B cell (primary cell): ENCODE results near the gene LRP1. TPM values are rescaled to one million over a fixed set of nuclear protein-coding genes. Genes with fewer than 3 reads are reported as not detected.

Experiments
- ATAC-seq: fragments of 200-7000 bp; cut with Tn5 transposase; one replicate; pipeline ENCODE4 v1.10.0; 2021; ENCODE audit warnings: low read depth, mild to moderate bottlenecking, moderate number of reproducible peaks, moderate library complexity
- CTCF ChIA-PET: fragments of 350-600 bp; sonication (Branson Sonifier 250); formaldehyde crosslinking; loops from one replicate; lab custom pipeline; 2021; ENCODE audit warnings: antibody characterized with exemption, inconsistent platforms; lab: Charles Lee
- POLR2A ChIA-PET: fragments of 350-600 bp; sonication (Branson Sonifier 250); formaldehyde crosslinking; loops from one replicate; lab custom pipeline; 2021; ENCODE audit warnings: antibody characterized with exemption; lab: Charles Lee
- DNase-seq: peaks from one replicate; pipeline ENCODE4 v3.0.0; 2013
- H2AFZ ChIP-seq: 2 replicates; pipeline ENCODE4 v1.6.1; 2012; ENCODE audit warnings: mild to moderate bottlenecking, low read depth, low read length; ENCODE audit not compliant: insufficient read depth, poor library complexity, severe bottlenecking
- H3K27ac ChIP-seq, 2 donors: 1 replicate in 1 of 2; 2 replicates in 1 of 2; pipeline ENCODE4 v1.5.1; 2012 to 2013; ENCODE audit warnings: low read length in 2 of 2, mild to moderate bottlenecking in 2 of 2, moderate library complexity in 1 of 2
- H3K27me3 ChIP-seq, 4 experiments: fragments of 200-600 bp in 1 of 4; sonication (generic) in 1 of 4; replicated peaks in 1 of 4; 1 replicate in 2 of 4; 2 replicates in 2 of 4; pipeline versions ENCODE4 v1.6.1 to v1.7.0; 2013 to 2016; ENCODE audit warnings: low read length in 3 of 4, mild to moderate bottlenecking in 2 of 4, mixed read lengths in 1 of 4, moderate library complexity in 1 of 4; ENCODE audit not compliant: insufficient read depth in 4 of 4, control insufficient read depth in 3 of 4; ENCODE audit errors: control extremely low read depth in 1 of 4
- H3K36me3 ChIP-seq, 2 experiments: replicated peaks in 1 of 2; 1 replicate in 1 of 2; 2 replicates in 1 of 2; pipeline versions ENCODE4 v1.6.1 to v1.7.1; 2013; ENCODE audit warnings: low read length in 1 of 2; ENCODE audit not compliant: insufficient read depth in 2 of 2, control insufficient read depth in 1 of 2; ENCODE audit errors: control extremely low read depth in 1 of 2, extremely low read depth in 1 of 2
- H3K4me1 ChIP-seq, 2 donors: fragments of 200-600 bp in 1 of 2; sonication (generic) in 1 of 2; 1 replicate in 1 of 2; 2 replicates in 1 of 2; pipeline versions ENCODE4 v1.5.1 to v1.6.1; 2013 to 2017; ENCODE audit warnings: low read length in 2 of 2; ENCODE audit not compliant: control insufficient read depth in 2 of 2, insufficient read depth in 2 of 2
- H3K4me2 ChIP-seq: replicated peaks from 2 replicates; pipeline ENCODE3; 2012; ENCODE audit warnings: mild to moderate bottlenecking, low read depth, low read length; ENCODE audit not compliant: poor library complexity, severe bottlenecking
- H3K4me3 ChIP-seq, 5 experiments: fragments of 200-600 bp in 1 of 5; sonication (generic) in 1 of 5; 1 replicate in 3 of 5; 2 replicates in 2 of 5; pipeline versions ENCODE4 v1.5.1 to v1.7.0; 2011 to 2016; ENCODE audit warnings: low read length in 4 of 5, mild to moderate bottlenecking in 4 of 5, low read depth in 2 of 5, control low read depth in 1 of 5, moderate library complexity in 1 of 5; ENCODE audit not compliant: insufficient read depth in 1 of 5; ENCODE audit errors: control extremely low read depth in 1 of 5, extremely low read depth in 1 of 5
- H3K79me2 ChIP-seq: fragments of 200-600 bp; sonication (generic); one replicate; pipeline ENCODE4 v1.6.0; 2016; ENCODE audit warnings: low read length; ENCODE audit not compliant: control insufficient read depth, insufficient read depth
- H3K9ac ChIP-seq: fragments of 200-600 bp; sonication (generic); 2 replicates; pipeline ENCODE4 v1.6.1; 2017; ENCODE audit warnings: mild to moderate bottlenecking, low read length, moderate library complexity
- H3K9me3 ChIP-seq, 3 donors: one replicate each; pipeline versions ENCODE4 v1.6.1 to v1.7.1; 2013; ENCODE audit warnings: low read length in 2 of 3; ENCODE audit not compliant: control insufficient read depth in 2 of 3, insufficient read depth in 1 of 3; ENCODE audit errors: control extremely low read depth in 1 of 3
- H4K20me1 ChIP-seq: 2 replicates; pipeline ENCODE4 v1.6.0; 2012; ENCODE audit warnings: mild to moderate bottlenecking, low read length; ENCODE audit not compliant: insufficient read depth, control insufficient read depth, poor library complexity, severe bottlenecking
- H3K27ac Mint-ChIP-seq: one replicate; pipeline ENCODE4 v1.8.0; 2021; ENCODE audit warnings: mixed read lengths
- H3K27me3 Mint-ChIP-seq: one replicate; pipeline ENCODE4 v1.8.0; 2021; ENCODE audit warnings: mixed read lengths
- H3K4me1 Mint-ChIP-seq: one replicate; pipeline ENCODE4 v1.8.0; 2021; ENCODE audit warnings: mixed read lengths
- H3K4me3 Mint-ChIP-seq: one replicate; pipeline ENCODE4 v1.8.0; 2021; ENCODE audit warnings: mixed read lengths
- H3K9me3 Mint-ChIP-seq: one replicate; pipeline ENCODE4 v1.8.0; 2022; ENCODE audit warnings: mixed read lengths; ENCODE audit not compliant: insufficient read depth
- EZH2 ChIP-seq: IDR thresholded peaks from 2 replicates; pipeline ENCODE4 v1.6.1; 2012; ENCODE audit warnings: borderline replicate concordance, low read depth, mild to moderate bottlenecking, moderate library complexity, low read length; ENCODE audit not compliant: insufficient read depth, poor library complexity, severe bottlenecking
- WGBS: methylation state at CpG from one replicate; pipeline ENCODE4 v1.1.5; 2013; ENCODE audit warnings: missing lambda C conversion rate; ENCODE audit not compliant: insufficient coverage; 5-methylcytosine and 5-hydroxymethylcytosine counted together
- intact Hi-C: fragments of 100-400 bp; cut with micrococcal nuclease; formaldehyde crosslinking; loops from one replicate; pipeline ENCODE4 v1.10.0; 2022
- polyA plus RNA-seq: library from polyadenylated mRNA; depleted of rRNA; stranded (reverse); fragments of >200 nt; gene quantifications from 2 replicates; pipeline ENCODE4 v1.2.3, GENCODE V29; 2012
- total RNA-seq, 2 donors: library from RNA; stranded (reverse); fragments of 120-200 nt in 1 of 2; gene quantifications; 1 replicate in 1 of 2; 2 replicates in 1 of 2; pipeline versions ENCODE4 v1.2.3 to v1.2.4, GENCODE V29; 2013 to 2022
- TF ChIP-seq, protein P1 (sequence below): fragments of 200-600 bp; IDR thresholded peaks from one replicate; pipeline ENCODE4 v1.8.0; 2022; ENCODE audit warnings: antibody characterized with exemption, mild to moderate bottlenecking

LRP1 gene
- total and polyA plus RNA-seq, 2 donors (not counting 1 experiment from before 2014, with no cell fraction given), result 2.0 to 4.1 TPM

DNA sequence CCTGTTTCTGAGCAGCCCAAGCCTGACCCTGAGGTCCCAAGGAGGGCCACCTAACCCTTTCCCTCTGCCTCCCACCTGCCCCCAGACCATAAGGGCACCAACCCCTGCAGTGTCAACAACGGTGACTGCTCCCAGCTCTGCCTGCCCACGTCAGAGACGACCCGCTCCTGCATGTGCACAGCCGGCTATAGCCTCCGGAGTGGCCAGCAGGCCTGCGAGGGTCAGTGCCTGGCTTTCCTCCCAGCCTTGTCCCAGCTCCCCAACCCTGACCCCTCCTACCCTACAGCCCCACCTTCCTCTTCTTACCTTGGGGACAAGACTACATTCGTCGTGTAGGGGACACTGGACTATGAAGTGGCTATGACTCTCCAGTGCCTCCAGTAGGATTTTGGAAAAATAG lies 52.8 kb downstream of the LRP1 start:
- H3K4me1 Mint-ChIP-seq, result peaks cover 5% of the 10 kb centered on the region
- Histone ChIP-seq H3K27me3 (no peaks in the 10 kb centered on the region), H4K20me1 (no peaks in the 10 kb centered on the region), H3K4me2 (no peak overlapping the region), H3K4me3 (no peak overlapping the region), H3K27ac (no peak overlapping the region), H3K79me2 (no peaks in the 10 kb centered on the region), H2AFZ (no peak overlapping the region), H3K9me3 (no peaks in the 10 kb centered on the region), H3K9ac (no peak overlapping the region), H3K4me1 (peaks cover 0 to 6% of the 10 kb centered on the region in 2 donors), H3K36me3 (no peaks in the 10 kb centered on the region)
- H3K9me3 Mint-ChIP-seq, result no peaks in the 10 kb centered on the region
- no peak overlapping the region for H3K4me3 Mint-ChIP-seq
- ChIA-PET CTCF (interaction anchor here (0.6 to 7.5 kb wide), 10 partner anchors 8 to 700 kb away, joined by 3 to 108 read pairs (median 4); partner anchors contain the start of gene LRP1), POLR2A (interaction anchor here (0.6 kb wide), 1 partner anchor 85 kb away, joined by 4 read pairs; no protein-coding TSS in a partner anchor)
- TF ChIP-seq, protein P1, sequence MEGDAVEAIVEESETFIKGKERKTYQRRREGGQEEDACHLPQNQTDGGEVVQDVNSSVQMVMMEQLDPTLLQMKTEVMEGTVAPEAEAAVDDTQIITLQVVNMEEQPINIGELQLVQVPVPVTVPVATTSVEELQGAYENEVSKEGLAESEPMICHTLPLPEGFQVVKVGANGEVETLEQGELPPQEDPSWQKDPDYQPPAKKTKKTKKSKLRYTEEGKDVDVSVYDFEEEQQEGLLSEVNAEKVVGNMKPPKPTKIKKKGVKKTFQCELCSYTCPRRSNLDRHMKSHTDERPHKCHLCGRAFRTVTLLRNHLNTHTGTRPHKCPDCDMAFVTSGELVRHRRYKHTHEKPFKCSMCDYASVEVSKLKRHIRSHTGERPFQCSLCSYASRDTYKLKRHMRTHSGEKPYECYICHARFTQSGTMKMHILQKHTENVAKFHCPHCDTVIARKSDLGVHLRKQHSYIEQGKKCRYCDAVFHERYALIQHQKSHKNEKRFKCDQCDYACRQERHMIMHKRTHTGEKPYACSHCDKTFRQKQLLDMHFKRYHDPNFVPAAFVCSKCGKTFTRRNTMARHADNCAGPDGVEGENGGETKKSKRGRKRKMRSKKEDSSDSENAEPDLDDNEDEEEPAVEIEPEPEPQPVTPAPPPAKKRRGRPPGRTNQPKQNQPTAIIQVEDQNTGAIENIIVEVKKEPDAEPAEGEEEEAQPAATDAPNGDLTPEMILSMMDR, result no peak
- TF ChIP-seq EZH2, result no peak
- H3K27me3 Mint-ChIP-seq, result peaks cover 2% of the 10 kb centered on the region
- ATAC-seq, result no peak
- intact Hi-C loops, result no loop called here
- no peak for DNase-seq
- no peak overlapping the region for H3K27ac Mint-ChIP-seq
- 83% methylated on average over 9 of the region's 9 CpGs for whole genome bisulfite sequencing

DNA sequence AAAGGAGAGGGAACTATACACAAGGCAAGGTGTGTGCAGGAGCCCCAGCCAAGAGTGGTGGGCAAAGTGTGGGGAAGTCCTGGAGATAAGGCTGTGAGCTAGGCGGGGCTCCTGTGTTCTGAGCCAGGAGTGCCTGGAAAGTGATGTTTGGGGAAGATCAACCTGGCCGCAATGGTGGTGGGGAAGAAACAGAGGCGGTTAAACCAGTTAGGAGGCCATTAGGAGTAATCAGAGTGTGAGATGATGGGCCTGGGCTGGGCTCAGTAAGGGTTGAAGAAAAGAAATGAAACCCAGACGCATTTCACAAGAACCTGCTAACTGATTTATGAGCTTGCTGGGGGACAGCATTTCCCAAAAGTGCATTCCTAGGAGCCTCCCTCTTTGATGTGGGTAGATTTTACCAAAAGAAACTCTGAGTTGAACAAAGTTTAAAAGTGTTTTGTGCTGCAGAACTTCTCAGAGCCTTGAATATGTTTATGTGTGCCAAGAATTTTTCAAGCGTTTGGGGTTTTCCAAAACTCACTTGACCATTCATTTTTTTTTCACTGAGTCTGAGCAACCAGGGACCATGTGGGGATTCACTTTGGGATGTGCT lies 53.4 kb downstream of the LRP1 start:
- H3K79me2 ChIP-seq, result no peaks in the 10 kb centered on the region
- no peak for TF ChIP-seq EZH2
- TF ChIP-seq, protein P1, result no peak
- no peaks in the 10 kb centered on the region for H3K36me3 ChIP-seq
- no peak overlapping the region for H3K9ac ChIP-seq
- Mint-ChIP-seq H3K4me3 (no peak overlapping the region), H3K27ac (no peak overlapping the region), H3K27me3 (peaks cover 2% of the 10 kb centered on the region), H3K9me3 (no peaks in the 10 kb centered on the region), H3K4me1 (peaks cover 5% of the 10 kb centered on the region)
- no peaks in the 10 kb centered on the region for H4K20me1 ChIP-seq
- WGBS, result 85% methylated on average over 4 of the region's 5 CpGs
- H3K4me1 ChIP-seq, result peaks cover 0 to 6% of the 10 kb centered on the region in 2 donors
- H3K27ac ChIP-seq, result no peak overlapping the region
- DNase-seq, result no peak
- no peaks in the 10 kb centered on the region for H3K9me3 ChIP-seq
- ATAC-seq, result no peak
- H3K4me3 ChIP-seq, result no peak overlapping the region
- H3K4me2 ChIP-seq, result no peak overlapping the region
- no peaks in the 10 kb centered on the region for H3K27me3 ChIP-seq
- intact Hi-C loops, result loop anchor here (2.0 kb wide), 1 partner anchor 173 kb away; no protein-coding TSS in a partner anchor
- H2AFZ ChIP-seq, result no peak overlapping the region
- ChIA-PET POLR2A (interaction anchor here (1.1 kb wide), 1 partner anchor 112 kb away, joined by 5 read pairs; no protein-coding TSS in a partner anchor), CTCF (interaction anchor here (0.7 to 7.5 kb wide), 13 partner anchors 9 to 428 kb away, joined by 3 to 108 read pairs (median 5); partner anchors contain the start of genes LRP1 and STAT6)
